AG10803 (cell line): ENCODE data around the gene SLC1A2.

Experiments used
- DNase-seq: peaks from one replicate; pipeline ENCODE4 v3.0.0; 2010; ENCODE audit warnings: low read depth
- H3K4me3 ChIP-seq: 2 replicates; pipeline ENCODE4 v1.5.1; 2011; ENCODE audit warnings: mild to moderate bottlenecking, low read length, control low read depth
- CTCF ChIP-seq: conservative IDR thresholded peaks from 2 replicates; pipeline ENCODE4 v1.5.1; 2011; ENCODE audit warnings: mild to moderate bottlenecking, low read length, control low read depth, inconsistent platforms

Gene SLC1A2

GRCh38 chr11:35363246-35363801 is 56.0 kb downstream of the SLC1A2 start:
- no peak for TF ChIP-seq CTCF
- no peak overlapping the region; the same call in none of the 2 replicates for H3K4me3 ChIP-seq
- DNase-seq, result peak; percentile 91

DNA sequence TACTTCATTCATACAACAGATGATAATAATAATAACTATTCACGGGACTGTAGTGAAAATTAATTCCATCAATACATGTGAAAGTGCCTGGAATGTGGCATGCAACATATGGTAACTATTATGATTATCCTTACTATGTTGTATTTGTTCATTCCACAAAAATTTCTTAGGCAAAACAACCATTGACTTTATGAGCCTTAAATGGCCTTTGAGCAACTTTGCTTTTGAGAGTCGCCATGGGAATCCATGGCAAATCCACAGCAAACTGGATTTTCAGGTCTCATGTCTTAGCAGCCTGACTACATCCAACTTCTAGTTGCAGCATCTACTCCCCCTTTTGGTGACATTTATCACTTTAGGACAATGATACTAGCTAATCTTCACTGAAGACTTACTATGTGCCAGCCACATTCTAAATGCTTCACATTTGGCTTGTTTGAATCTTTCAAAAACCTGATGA is 56.8 kb downstream of the SLC1A2 start:
- TF ChIP-seq CTCF, result peak; percentile 38
- no peak overlapping the region for H3K4me3 ChIP-seq
- peak; percentile 94 for DNase-seq

GRCh38 chr11:35360055-35360530 is 59.3 kb downstream of the SLC1A2 start:
- no peak overlapping the region for H3K4me3 ChIP-seq
- DNase-seq, result no peak
- no peak for TF ChIP-seq CTCF

DNA sequence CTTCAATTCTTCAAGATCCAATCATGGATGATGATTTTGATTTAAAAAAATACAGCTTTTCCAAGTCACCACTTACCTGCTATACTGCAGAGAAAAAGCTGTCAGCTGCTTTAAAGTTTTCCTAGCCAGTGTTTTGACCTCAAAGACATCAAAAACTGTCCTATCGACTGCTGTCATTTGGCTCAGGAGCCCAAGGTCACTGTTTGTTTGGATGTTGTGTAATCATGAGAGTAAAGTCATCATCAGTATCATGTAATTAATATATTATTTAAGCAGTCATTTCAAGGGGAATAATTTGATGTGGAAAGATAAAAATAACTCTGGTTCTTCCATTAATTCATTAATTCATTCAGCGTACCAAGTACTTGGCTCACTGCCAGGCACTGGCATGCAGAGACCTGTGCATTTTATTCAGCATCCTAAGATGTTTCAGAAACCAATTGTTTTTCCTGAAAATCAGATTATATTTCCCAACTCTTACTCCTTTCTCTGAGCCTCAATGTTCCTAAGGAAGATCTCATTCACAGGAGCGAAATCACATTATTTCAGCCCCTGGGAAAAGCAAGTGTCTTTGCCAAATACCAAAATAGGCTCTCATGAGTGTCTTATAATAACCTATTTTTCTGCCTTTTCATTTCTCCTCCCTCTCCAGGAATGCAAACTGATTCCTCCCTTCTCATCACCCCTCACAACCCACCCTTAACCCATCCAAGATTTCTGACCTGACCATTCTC is 59.9 kb downstream of the SLC1A2 start:
- no peak for DNase-seq
- no peak overlapping the region for H3K4me3 ChIP-seq
- TF ChIP-seq CTCF, result no peak

- no peak overlapping the region for H3K4me3 ChIP-seq
- no peak for DNase-seq
- TF ChIP-seq CTCF, result no peak
Measured at GRCh38 chr11:35358391-35358790, 61.0 kb downstream of the SLC1A2 start.

- no peak overlapping the region for H3K4me3 ChIP-seq
- no peak for TF ChIP-seq CTCF
- DNase-seq, result no peak
Measured at GRCh38 chr11:35357923-35358322, 61.4 kb downstream of the SLC1A2 start.
